GM19025 (cell line): ENCODE results near the gene AATF.

Experiments
- ATAC-seq: cut with Tn5 transposase; IDR thresholded peaks from one replicate; pipeline ENCODE4 v1.9.1; 2021; ENCODE audit warnings: mild to moderate bottlenecking, low read depth, moderate library complexity; ENCODE audit not compliant: unreplicated experiment

Gene AATF

GRCh38 chr17:37037590-37038155, 88.9 kb downstream of the AATF start:
- no peak for ATAC-seq

- no peak for ATAC-seq
Measured at GRCh38 chr17:37039269-37039668, 90.5 kb downstream of the AATF start.

DNA sequence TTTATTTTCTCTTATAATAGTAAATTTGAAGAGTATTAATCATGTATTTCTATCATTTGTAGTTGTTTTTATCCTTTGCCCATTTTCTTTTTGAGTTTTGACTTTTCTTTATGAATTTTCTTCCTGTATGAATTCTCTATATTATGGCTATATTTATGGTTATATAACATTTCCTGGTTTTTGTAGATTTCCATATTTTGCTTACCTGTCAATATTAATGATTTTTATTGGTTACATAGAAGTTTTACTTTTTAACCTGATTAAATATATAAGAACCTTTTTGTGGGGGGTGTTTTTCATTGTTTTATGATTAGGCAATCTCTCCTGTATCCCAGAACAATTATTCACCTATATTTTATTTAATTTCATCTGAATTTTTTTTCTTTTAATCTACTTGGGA, 93.2 kb downstream of the AATF start:
- ATAC-seq = no peak

- ATAC-seq = no peak
Measured at GRCh38 chr17:37043201-37043600, 94.4 kb downstream of the AATF start.

GRCh38 chr17:37045351-37045922, 96.7 kb downstream of the AATF start:
- ATAC-seq = no peak

GRCh38 chr17:37047631-37048104, 98.9 kb downstream of the AATF start:
- no peak for ATAC-seq

GRCh38 chr17:37048811-37049210, 100.1 kb downstream of the AATF start:
- ATAC-seq = no peak

DNA sequence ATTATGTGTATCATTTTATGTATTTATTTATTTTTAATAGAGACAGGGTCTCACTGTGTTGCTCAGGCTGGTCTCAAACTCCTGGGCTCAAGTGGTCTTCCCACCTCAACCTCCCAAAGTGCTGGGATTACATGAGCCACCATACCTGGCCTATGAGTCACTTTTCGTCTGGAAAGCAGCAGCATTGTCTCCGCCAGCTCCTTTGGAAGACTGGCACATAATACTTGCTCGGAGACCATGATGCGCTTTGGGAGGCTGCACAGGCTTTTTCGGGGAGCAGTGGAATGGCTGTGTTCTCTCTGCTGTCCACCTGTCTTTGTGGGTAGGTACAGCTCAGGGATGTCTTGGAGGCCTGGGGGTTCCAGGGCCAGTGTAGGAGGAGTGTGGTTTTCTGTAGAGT, 102.2 kb downstream of the AATF start:
- ATAC-seq = no peak

GRCh38 chr17:37051381-37051780, 102.6 kb downstream of the AATF start:
- ATAC-seq = no peak

DNA sequence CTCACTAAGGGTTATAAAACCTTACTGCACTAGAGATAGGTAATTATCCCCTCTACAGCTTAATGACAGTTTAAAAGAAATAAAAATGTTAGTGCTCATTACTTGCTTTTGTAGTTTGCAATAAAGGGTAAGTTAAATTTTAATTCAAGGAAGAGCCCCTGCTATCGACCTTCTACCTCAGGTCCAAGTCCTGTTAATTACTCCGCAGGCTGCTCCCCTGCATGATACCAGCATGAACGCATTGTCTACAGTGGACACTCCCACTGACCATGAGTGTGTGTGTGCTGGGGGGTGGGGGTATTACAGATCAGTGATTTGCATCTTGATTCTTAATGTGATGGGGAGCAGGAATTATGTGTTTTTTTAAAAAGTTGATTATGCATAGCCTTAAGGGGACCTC, 103.1 kb downstream of the AATF start:
- no peak for ATAC-seq

DNA sequence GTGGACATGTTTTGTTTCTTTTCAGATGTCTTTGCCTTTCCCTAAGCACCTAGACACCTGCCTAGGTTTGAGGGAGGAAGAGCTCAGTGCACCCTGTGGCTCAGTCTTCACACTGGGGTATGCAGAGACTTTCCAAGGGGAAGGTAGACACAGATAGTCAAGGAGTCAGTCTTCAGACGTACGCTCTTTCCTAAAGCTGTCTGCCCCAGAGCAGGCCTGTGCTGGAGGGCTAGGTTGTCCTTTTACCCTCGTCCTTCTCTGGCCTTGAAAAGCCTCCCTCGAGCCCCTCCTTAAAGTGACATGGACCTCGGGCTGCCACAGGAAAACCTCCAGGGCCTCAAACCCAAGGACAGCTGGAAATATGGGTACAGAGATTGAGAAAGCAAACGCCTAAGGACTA, 103.7 kb downstream of the AATF start:
- no peak for ATAC-seq

GRCh38 chr17:37054894-37055293, 106.1 kb downstream of the AATF start:
- ATAC-seq = no peak

- no peak for ATAC-seq
Measured at GRCh38 chr17:37056622-37057021, 107.9 kb downstream of the AATF start.

DNA sequence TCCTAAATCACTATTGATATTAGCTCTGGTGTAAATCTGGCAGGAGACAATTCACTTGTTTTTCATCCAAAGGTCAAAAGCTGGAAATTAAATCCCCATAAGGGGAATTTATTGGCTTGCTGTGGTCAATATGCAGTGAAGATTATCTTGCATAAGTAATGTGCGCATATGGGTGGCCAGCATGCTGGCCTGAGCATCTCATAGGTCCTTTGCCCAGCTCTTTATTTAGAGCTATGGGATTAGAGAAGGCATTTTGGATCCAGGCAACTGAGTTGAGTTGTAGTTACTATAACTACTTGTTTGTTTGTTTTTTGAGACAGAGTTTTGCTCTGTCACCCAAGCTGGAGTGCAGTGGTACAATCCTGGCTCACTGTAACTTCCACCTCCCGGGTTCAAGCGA, 110.7 kb downstream of the AATF start:
- ATAC-seq = no peak

- no peak for ATAC-seq
Measured at GRCh38 chr17:37060094-37060493, 111.3 kb downstream of the AATF start.

- no peak for ATAC-seq
Measured at GRCh38 chr17:37060928-37061327, 112.2 kb downstream of the AATF start.

GRCh38 chr17:37062021-37062420, 113.3 kb downstream of the AATF start:
- no peak for ATAC-seq

GRCh38 chr17:37064206-37064605, 115.5 kb downstream of the AATF start:
- no peak for ATAC-seq

- no peak for ATAC-seq
Measured at GRCh38 chr17:37064956-37065355, 116.2 kb downstream of the AATF start.

GRCh38 chr17:37065486-37066321, 117.0 kb downstream of the AATF start:
- ATAC-seq = no peak

DNA sequence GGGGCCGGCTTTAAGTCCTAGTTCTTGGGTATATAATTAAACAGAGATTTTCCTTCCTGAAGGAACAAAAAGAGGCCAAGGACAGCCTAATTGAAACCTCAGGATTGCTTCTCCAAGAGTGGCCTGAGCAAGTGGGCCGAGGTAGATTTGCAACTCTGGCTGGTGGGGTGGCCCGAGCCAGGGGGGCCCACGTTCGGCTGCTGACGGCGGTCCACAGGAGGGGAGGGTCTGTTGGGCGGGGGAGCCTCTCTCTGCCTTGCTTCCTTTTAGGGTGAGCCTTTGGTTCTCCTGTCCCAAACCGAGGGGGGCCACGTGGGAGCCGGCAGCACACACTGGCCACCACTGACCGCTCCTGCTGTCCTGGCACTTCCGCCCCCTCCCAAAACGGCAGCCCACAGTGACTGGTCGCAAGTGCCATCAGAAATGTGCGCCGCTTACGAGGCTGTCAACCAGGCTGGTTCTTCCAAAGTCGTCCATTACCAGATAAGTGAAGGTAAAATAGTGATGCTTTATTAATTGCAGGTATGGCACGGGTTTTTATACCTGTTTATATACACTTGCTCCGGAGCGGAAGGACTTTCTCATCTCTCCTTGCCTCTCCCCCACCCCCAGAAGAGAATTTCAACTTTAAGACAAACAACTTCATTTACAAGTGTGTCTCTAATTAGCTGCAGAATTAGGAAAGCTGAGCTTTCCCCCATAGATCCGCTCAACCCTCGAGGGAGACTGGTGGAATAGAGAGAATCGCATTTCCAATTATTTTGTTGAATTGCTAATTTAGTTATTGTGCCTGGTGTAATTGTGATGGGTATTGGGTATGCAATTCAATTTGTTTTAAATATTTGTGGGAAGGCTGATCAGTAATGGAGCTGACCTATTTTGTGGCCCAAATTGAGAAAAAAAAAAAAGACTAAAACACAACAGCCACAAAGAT, 117.8 kb downstream of the AATF start:
- ATAC-seq = no peak
